H1 (cell line): ENCODE results near the gene NR5A2. TPM values are rescaled to one million over a fixed set of nuclear protein-coding genes. Genes with fewer than 3 reads are reported as not detected.

Experiments used
- CTCF ChIA-PET: fragments of 300-600 bp; sonication (Branson Sonifier 250); formaldehyde crosslinking; loops from one replicate; lab custom pipeline; 2021; ENCODE audit not compliant: partially characterized antibody; lab: Charles Lee
- POLR2A ChIA-PET: fragments of 300-600 bp; sonication (Branson Sonifier 250); formaldehyde crosslinking; loops from one replicate; lab custom pipeline; 2021; ENCODE audit warnings: inconsistent platforms; ENCODE audit not compliant: partially characterized antibody; lab: Charles Lee
- DNase-seq, 2 experiments: peaks; one replicate each; pipeline versions ENCODE4 v3.0.0 to v3.0.0-alpha.2; 2010 to 2022; ENCODE audit warnings: low spot score in 2 of 2, low read depth in 1 of 2, mixed read lengths in 1 of 2
- FAIRE-seq: peaks from 2 replicates; lab custom pipeline; 2011; peaks lifted over from hg19 to GRCh38; lab: Jason Lieb, UNC
- H2AFZ ChIP-seq: 2 replicates; pipeline ENCODE4 v1.8.1; 2012; ENCODE audit warnings: low read length, inconsistent platforms
- H2AK5ac ChIP-seq: 2 replicates; pipeline ENCODE4 v1.6.1; 2013; ENCODE audit warnings: low read depth, low read length
- H2BK120ac ChIP-seq: replicated peaks from 2 replicates; pipeline ENCODE3; 2013; ENCODE audit warnings: low read depth, low read length, inconsistent platforms
- H2BK12ac ChIP-seq: 2 replicates; pipeline ENCODE4 v1.6.1; 2013; ENCODE audit warnings: low read depth, low read length
- H2BK15ac ChIP-seq: 2 replicates; pipeline ENCODE4 v1.6.1; 2013; ENCODE audit warnings: low read length
- H2BK20ac ChIP-seq: 2 replicates; pipeline ENCODE4 v1.6.1; 2013; ENCODE audit warnings: low read length
- H2BK5ac ChIP-seq: 2 replicates; pipeline ENCODE4 v1.6.1; 2013; ENCODE audit warnings: low read depth, low read length
- H3K14ac ChIP-seq: 2 replicates; pipeline ENCODE4 v1.6.1; 2013; ENCODE audit warnings: inconsistent platforms; ENCODE audit not compliant: insufficient read length
- H3K18ac ChIP-seq: 2 replicates; pipeline ENCODE4 v1.6.1; 2013; ENCODE audit warnings: low read length; ENCODE audit errors: extremely low read depth
- H3K23ac ChIP-seq: 2 replicates; pipeline ENCODE4 v1.6.1; 2013; ENCODE audit warnings: inconsistent platforms; ENCODE audit not compliant: insufficient read length
- H3K23me2 ChIP-seq: 2 replicates; pipeline ENCODE4 v1.6.1; 2013; ENCODE audit warnings: low read depth, low read length
- H3K27ac ChIP-seq: 2 replicates; pipeline ENCODE4 v1.6.1; 2011; ENCODE audit warnings: low read depth, low read length, inconsistent platforms
- H3K27me3 ChIP-seq, 4 experiments: replicated peaks in 1 of 4; 1 replicate in 1 of 4; 2 replicates in 3 of 4; pipeline versions ENCODE4 v1.6.1 to v1.8.1; 2011 to 2013; ENCODE audit warnings: low read length in 3 of 4, mild to moderate bottlenecking in 3 of 4, inconsistent platforms in 2 of 4, mixed read lengths in 2 of 4, moderate library complexity in 1 of 4; ENCODE audit not compliant: control insufficient read depth in 3 of 4, insufficient read depth in 3 of 4; ENCODE audit errors: extremely low read depth in 1 of 4
- H3K36me3 ChIP-seq, 4 experiments: 2 replicates each; pipeline versions ENCODE4 v1.6.1 to v1.8.1; 2011 to 2013; ENCODE audit warnings: mild to moderate bottlenecking in 4 of 4, low read length in 3 of 4, moderate library complexity in 2 of 4, control low read depth in 1 of 4, inconsistent platforms in 1 of 4; ENCODE audit not compliant: insufficient read depth in 4 of 4, control insufficient read depth in 2 of 4
- H3K4ac ChIP-seq: replicated peaks from 2 replicates; pipeline ENCODE3; 2013; ENCODE audit warnings: low read length, low read depth, mixed read lengths, inconsistent platforms; ENCODE audit not compliant: insufficient read length
- H3K4me1 ChIP-seq, 4 experiments: replicated peaks in 1 of 4; 1 replicate in 1 of 4; 2 replicates in 3 of 4; pipeline versions ENCODE4 v1.6.1 to v1.8.1; 2011 to 2013; ENCODE audit warnings: low read length in 3 of 4, inconsistent platforms in 2 of 4, mixed read lengths in 1 of 4; ENCODE audit not compliant: insufficient read depth in 4 of 4, control insufficient read depth in 3 of 4
- H3K4me2 ChIP-seq, 2 experiments: 2 replicates each; pipeline versions ENCODE4 v1.6.1 to v1.8.1; 2011 to 2013; ENCODE audit warnings: low read depth in 2 of 2, low read length in 2 of 2, control low read depth in 1 of 2, inconsistent platforms in 1 of 2, mild to moderate bottlenecking in 1 of 2; ENCODE audit not compliant: insufficient read depth in 1 of 2
- H3K4me3 ChIP-seq, 4 experiments: fragments of 200-600, 300-600 bp in 1 of 4; sonication (generic), shearing (Covaris generic), sonication (Bioruptor Twin) in 1 of 4; 2 replicates each; pipeline versions ENCODE4 v1.5.1 to v1.8.1; 2011 to 2016; ENCODE audit warnings: low read length in 4 of 4, low read depth in 3 of 4, control low read depth in 2 of 4, inconsistent platforms in 2 of 4, mild to moderate bottlenecking in 2 of 4, mixed read lengths in 1 of 4, moderate library complexity in 1 of 4; ENCODE audit not compliant: insufficient read depth in 2 of 4; ENCODE audit errors: extremely low read depth in 1 of 4
- H3K56ac ChIP-seq: replicated peaks from 2 replicates; pipeline ENCODE3; 2013; ENCODE audit warnings: low read depth, mild to moderate bottlenecking, mixed read lengths, low read length, inconsistent platforms; ENCODE audit not compliant: insufficient read length
- H3K79me1 ChIP-seq: 2 replicates; pipeline ENCODE4 v1.6.1; 2013; ENCODE audit warnings: low read depth, low read length, control low read depth
- H3K79me2 ChIP-seq, 2 experiments: 2 replicates each; pipeline versions ENCODE4 v1.6.1 to v1.8.1; 2012 to 2013; ENCODE audit warnings: low read length in 2 of 2, mild to moderate bottlenecking in 2 of 2, inconsistent platforms in 1 of 2; ENCODE audit not compliant: insufficient read depth in 2 of 2, control insufficient read depth in 1 of 2
- H3K9ac ChIP-seq, 4 experiments: replicated peaks in 1 of 4; 1 replicate in 1 of 4; 2 replicates in 3 of 4; pipeline versions ENCODE4 v1.6.1 to v1.8.1; 2011 to 2013; ENCODE audit warnings: low read depth in 3 of 4, low read length in 3 of 4, control low read depth in 2 of 4, mild to moderate bottlenecking in 2 of 4, moderate library complexity in 2 of 4, inconsistent platforms in 1 of 4; ENCODE audit errors: extremely low read depth in 1 of 4
- H3K9me3 ChIP-seq, 2 experiments: 2 replicates each; pipeline versions ENCODE4 v1.6.1 to v1.8.1; 2012 to 2013; ENCODE audit warnings: mild to moderate bottlenecking in 2 of 2, moderate library complexity in 2 of 2, control low read depth in 1 of 2, inconsistent platforms in 1 of 2, low read depth in 1 of 2, low read length in 1 of 2, mixed read lengths in 1 of 2; ENCODE audit not compliant: insufficient read depth in 2 of 2
- H4K20me1 ChIP-seq, 2 experiments: replicated peaks in 1 of 2; 2 replicates each; pipeline versions ENCODE3 to v1.8.1; 2011 to 2013; ENCODE audit warnings: inconsistent platforms in 2 of 2, low read length in 2 of 2, mild to moderate bottlenecking in 1 of 2; ENCODE audit not compliant: insufficient read depth in 2 of 2, control insufficient read depth in 1 of 2
- H4K5ac ChIP-seq: 2 replicates; pipeline ENCODE4 v1.6.1; 2013; ENCODE audit warnings: low read length, low read depth, mixed read lengths, inconsistent platforms; ENCODE audit not compliant: insufficient read length
- H4K8ac ChIP-seq: 2 replicates; pipeline ENCODE4 v1.8.0; 2013; ENCODE audit warnings: mild to moderate bottlenecking, moderate library complexity, low read length, inconsistent platforms; ENCODE audit not compliant: insufficient read depth; ENCODE audit errors: extremely low read depth
- H4K91ac ChIP-seq: replicated peaks from 2 replicates; pipeline ENCODE3; 2013; ENCODE audit warnings: low read length, mixed read lengths, inconsistent platforms; ENCODE audit not compliant: insufficient read length
- WGBS, 2 experiments: shearing (Covaris generic) in 1 of 2; methylation state at CpG; one replicate each; pipeline versions ENCODE4 v1.1.6 to v1.1.7; 2013 to 2015; ENCODE audit warnings: low lambda C conversion rate in 2 of 2, mixed read lengths in 2 of 2, inconsistent platforms in 1 of 2, low coverage in 1 of 2, missing lambda C conversion rate in 1 of 2; ENCODE audit not compliant: insufficient replicate concordance in 2 of 2, insufficient coverage in 1 of 2, insufficient read length in 1 of 2; ENCODE audit errors: extremely low coverage in 1 of 2, missing lambda C conversion rate in 1 of 2; 5-methylcytosine and 5-hydroxymethylcytosine counted together
- polyA plus RNA-seq, 7 experiments: library from polyadenylated mRNA; depleted of rRNA in 3 of 7; stranded (reverse) in 5 of 7; unstranded in 2 of 7; fragments of >200 nt in 5 of 7; fragments of 200-250 nt in 2 of 7; gene quantifications; 1 replicate in 5 of 7; 2 replicates in 1 of 7; 4 replicates in 1 of 7; pipeline versions ENCODE4 v1.2.1 to v1.2.3, GENCODE V29; 2011 to 2013; ENCODE audit warnings: missing spikeins in 2 of 7, mixed read lengths in 2 of 7
- total RNA-seq: library from RNA; stranded (reverse); fragmentation: NEBNext Ultra II Directional; extraction: Animal tissue kit (Norgen Biotek cat#: 25700); gene quantifications from 2 replicates; pipeline ENCODE4 v1.2.1, GENCODE V29; 2021
- TF ChIP-seq, protein P1 (sequence below): IDR thresholded peaks from 2 replicates; pipeline ENCODE4 v1.6.1; 2012; ENCODE audit warnings: inconsistent platforms
- TF ChIP-seq, protein P2 (sequence below): IDR thresholded peaks from 2 replicates; pipeline ENCODE4 v1.6.1; 2012; ENCODE audit warnings: low read length, inconsistent platforms

Gene NR5A2
- total and polyA plus RNA-seq, 2 of the 8 experiments (the other 6 are each of a cell fraction or from before 2014, with no cell fraction given), result 1.7 to 11.6 TPM

DNA sequence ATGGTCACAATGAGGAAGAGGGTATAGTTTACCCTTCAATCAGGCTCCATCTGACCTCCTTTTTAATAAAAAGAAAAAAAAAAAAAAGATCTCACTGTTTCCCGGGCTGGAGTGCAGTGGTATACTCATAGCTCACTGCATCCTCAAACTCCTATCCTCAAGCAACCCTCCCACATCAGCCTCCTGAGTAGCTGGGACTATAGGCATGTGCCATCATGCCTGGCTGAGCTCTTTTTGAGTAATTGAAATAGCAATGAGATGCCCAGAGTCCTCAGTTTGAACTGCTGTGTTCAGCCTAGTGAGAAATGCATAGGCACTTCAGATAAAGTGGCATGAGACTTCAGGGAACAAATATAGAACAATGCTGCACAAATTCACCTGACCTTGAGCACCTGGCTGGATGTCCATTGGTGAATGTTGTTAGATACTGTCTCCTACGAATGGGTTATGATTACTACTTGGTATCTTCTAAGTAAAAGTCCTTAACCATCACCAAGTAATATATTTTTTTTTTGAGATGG is 67.6 kb downstream of the NR5A2 start:
- 100% methylated on average over 2 of the region's 2 CpGs; no CpG with 5 or more reads in 1 of the 2 experiments for WGBS, 2 experiments
- no peak overlapping the region for H2BK12ac ChIP-seq
- H3K18ac ChIP-seq, result no peak overlapping the region
- POLR2A ChIA-PET, result no interaction called here
- no peak overlapping the region for H2BK5ac ChIP-seq
- no peaks in the 10 kb centered on the region for H3K9me3 ChIP-seq
- CTCF ChIA-PET, result interaction anchor here (1.6 kb wide), 1 partner anchor 412 kb away, joined by 4 read pairs; no protein-coding TSS in a partner anchor
- no peak overlapping the region for H3K23ac ChIP-seq
- H3K4ac ChIP-seq, result no peak overlapping the region
- H2AFZ ChIP-seq, result no peak overlapping the region
- H4K20me1 ChIP-seq, result no peaks in the 10 kb centered on the region
- H4K91ac ChIP-seq, result no peak overlapping the region
- H3K27me3 ChIP-seq, result no peaks in the 10 kb centered on the region
- no peaks in the 10 kb centered on the region for H3K36me3 ChIP-seq
- H3K14ac ChIP-seq, result no peak overlapping the region
- H2AK5ac ChIP-seq, result no peak overlapping the region
- no peak overlapping the region for H3K4me3 ChIP-seq
- H2BK15ac ChIP-seq, result no peak overlapping the region
- H3K23me2 ChIP-seq, result no peaks in the 10 kb centered on the region
- no peak overlapping the region for H3K4me2 ChIP-seq
- no peaks in the 10 kb centered on the region for H3K79me2 ChIP-seq
- no peaks in the 10 kb centered on the region; the same call in 1 of the 2 replicates for H3K79me1 ChIP-seq
- no peaks in the 10 kb centered on the region for H3K4me1 ChIP-seq
- H2BK20ac ChIP-seq, result no peak overlapping the region
- TF ChIP-seq, protein P1, sequence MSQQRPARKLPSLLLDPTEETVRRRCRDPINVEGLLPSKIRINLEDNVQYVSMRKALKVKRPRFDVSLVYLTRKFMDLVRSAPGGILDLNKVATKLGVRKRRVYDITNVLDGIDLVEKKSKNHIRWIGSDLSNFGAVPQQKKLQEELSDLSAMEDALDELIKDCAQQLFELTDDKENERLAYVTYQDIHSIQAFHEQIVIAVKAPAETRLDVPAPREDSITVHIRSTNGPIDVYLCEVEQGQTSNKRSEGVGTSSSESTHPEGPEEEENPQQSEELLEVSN, result no peak
- TF ChIP-seq, protein P2, sequence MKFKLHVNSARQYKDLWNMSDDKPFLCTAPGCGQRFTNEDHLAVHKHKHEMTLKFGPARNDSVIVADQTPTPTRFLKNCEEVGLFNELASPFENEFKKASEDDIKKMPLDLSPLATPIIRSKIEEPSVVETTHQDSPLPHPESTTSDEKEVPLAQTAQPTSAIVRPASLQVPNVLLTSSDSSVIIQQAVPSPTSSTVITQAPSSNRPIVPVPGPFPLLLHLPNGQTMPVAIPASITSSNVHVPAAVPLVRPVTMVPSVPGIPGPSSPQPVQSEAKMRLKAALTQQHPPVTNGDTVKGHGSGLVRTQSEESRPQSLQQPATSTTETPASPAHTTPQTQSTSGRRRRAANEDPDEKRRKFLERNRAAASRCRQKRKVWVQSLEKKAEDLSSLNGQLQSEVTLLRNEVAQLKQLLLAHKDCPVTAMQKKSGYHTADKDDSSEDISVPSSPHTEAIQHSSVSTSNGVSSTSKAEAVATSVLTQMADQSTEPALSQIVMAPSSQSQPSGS, result no peak
- no peak overlapping the region for H4K8ac ChIP-seq
- H3K27ac ChIP-seq, result no peak overlapping the region
- no peak for FAIRE-seq
- no peak overlapping the region for H2BK120ac ChIP-seq
- no peak overlapping the region for H3K9ac ChIP-seq
- H3K56ac ChIP-seq, result no peak overlapping the region
- H4K5ac ChIP-seq, result no peak overlapping the region
- no peak for DNase-seq
